Thyroid gland (tissue), 4 donors: ENCODE data around the gene KIAA2012. TPM values are rescaled to one million over a fixed set of nuclear protein-coding genes. Genes with fewer than 3 reads are reported as not detected.

Experiments used
- DNase-seq, 2 donors: peaks; one replicate each; pipeline ENCODE4 v3.0.0-alpha.2; 2019
- H3K27ac ChIP-seq, 3 donors: fragments of 200-600 bp; sonication (generic); 1 replicate in 2 of 3; 2 replicates in 1 of 3; pipeline ENCODE4 v1.5.1; 2016 to 2019; ENCODE audit warnings: mild to moderate bottlenecking in 1 of 3, moderate library complexity in 1 of 3
- H3K27me3 ChIP-seq: fragments of 200-600 bp; sonication (generic); one replicate; pipeline ENCODE4 v1.5.1; 2019
- H3K36me3 ChIP-seq, 2 donors: fragments of 200-600 bp; sonication (generic); one replicate each; pipeline ENCODE4 v1.5.1; 2016 to 2019
- H3K4me1 ChIP-seq, 2 donors: fragments of 200-600 bp; sonication (generic); one replicate each; pipeline ENCODE4 v1.5.1; 2017 to 2019
- H3K4me3 ChIP-seq, 3 donors: fragments of 200-600 bp; sonication (generic); replicated peaks in 1 of 3; 1 replicate in 2 of 3; 2 replicates in 1 of 3; pipeline ENCODE4 v1.5.1; 2016; ENCODE audit warnings: mild to moderate bottlenecking in 1 of 3
- H3K9me3 ChIP-seq: fragments of 200-600 bp; sonication (generic); one replicate; pipeline ENCODE4 v1.5.1; 2017
- POLR2A ChIP-seq, 2 donors: fragments of 450-650 bp; IDR thresholded peaks; one replicate each; pipeline ENCODE4 v1.6.1; 2017; ENCODE audit warnings: antibody characterized with exemption in 2 of 2, mild to moderate bottlenecking in 2 of 2, moderate library complexity in 1 of 2
- WGBS, 2 donors: methylation state at CpG; one replicate each; pipeline ENCODE4 v1.1.5; 2017; 5-methylcytosine and 5-hydroxymethylcytosine counted together
- intact Hi-C: fragments of 100-400 bp; cut with DNase I; formaldehyde crosslinking; loops from one replicate; pipeline ENCODE4 v1.15.1; 2023
- total RNA-seq, 4 donors: library from RNA; depleted of rRNA; stranded (reverse); fragments of >200 nt; gene quantifications; one replicate each; pipeline ENCODE4 v1.2.3, GENCODE V29; 2016
- TF ChIP-seq, protein P1 (sequence below), 6 experiments: fragments of 200-600 bp in 3 of 6; fragments of 450-650 bp in 3 of 6; sonication (generic) in 3 of 6; IDR thresholded peaks; one replicate each; pipeline ENCODE4 v1.5.1; 2016 to 2019; ENCODE audit warnings: antibody characterized with exemption in 6 of 6, mild to moderate bottlenecking in 2 of 6, inconsistent platforms in 1 of 6, moderate library complexity in 1 of 6

KIAA2012 gene
- total RNA-seq: not detected

DNA sequence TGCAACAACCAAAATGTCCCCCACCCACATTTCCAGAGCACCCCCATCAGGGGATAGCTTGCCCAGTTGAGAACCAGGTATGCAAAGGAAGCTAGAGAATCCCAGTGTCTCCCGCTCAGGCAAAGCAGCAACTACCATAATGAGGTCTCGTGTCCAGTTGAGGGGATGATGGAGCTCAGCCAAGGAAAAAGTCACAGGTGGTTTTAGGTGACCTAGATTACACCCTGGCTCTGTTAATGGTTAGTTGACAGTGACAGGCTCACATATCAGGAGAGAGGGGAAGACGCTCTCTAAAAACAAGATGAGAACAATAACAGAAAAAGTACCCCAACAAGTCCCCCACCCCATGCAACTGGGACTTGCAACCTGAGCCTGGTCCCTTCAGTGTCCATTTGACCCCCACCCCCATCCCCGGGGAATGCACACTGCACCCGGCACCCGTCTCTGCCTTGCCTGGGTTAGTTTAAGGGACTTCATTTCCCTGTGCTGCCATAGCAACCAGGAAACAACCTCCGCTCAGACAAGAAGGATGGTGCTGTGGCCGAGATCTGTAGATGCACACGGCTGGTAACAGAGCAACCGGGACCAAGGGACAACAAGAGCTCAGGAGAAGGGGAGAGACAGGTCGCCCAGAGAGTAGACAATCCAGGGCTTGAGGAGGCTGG, at the start of gene KIAA2012:
TSS of gene KIAA2012 (plus strand) at position 519 of the 665 bp plus-strand sequence. CDS start 373 bp downstream, outside the sequence.
- H3K27ac ChIP-seq: no peak within 1 kb of the TSS
- DNase-seq: no peak
- WGBS, 2 donors: 44 to 59% methylated on average over 11 of the region's 11 CpGs
- no peaks in the 10 kb centered on the region for H3K27me3 ChIP-seq
- peaks cover 0 to 10% of the 10 kb centered on the region in 2 donors for H3K4me1 ChIP-seq
- no peaks in the 10 kb centered on the region for H3K36me3 ChIP-seq
- no peaks in the 10 kb centered on the region for H3K9me3 ChIP-seq
- TF ChIP-seq, protein P1, sequence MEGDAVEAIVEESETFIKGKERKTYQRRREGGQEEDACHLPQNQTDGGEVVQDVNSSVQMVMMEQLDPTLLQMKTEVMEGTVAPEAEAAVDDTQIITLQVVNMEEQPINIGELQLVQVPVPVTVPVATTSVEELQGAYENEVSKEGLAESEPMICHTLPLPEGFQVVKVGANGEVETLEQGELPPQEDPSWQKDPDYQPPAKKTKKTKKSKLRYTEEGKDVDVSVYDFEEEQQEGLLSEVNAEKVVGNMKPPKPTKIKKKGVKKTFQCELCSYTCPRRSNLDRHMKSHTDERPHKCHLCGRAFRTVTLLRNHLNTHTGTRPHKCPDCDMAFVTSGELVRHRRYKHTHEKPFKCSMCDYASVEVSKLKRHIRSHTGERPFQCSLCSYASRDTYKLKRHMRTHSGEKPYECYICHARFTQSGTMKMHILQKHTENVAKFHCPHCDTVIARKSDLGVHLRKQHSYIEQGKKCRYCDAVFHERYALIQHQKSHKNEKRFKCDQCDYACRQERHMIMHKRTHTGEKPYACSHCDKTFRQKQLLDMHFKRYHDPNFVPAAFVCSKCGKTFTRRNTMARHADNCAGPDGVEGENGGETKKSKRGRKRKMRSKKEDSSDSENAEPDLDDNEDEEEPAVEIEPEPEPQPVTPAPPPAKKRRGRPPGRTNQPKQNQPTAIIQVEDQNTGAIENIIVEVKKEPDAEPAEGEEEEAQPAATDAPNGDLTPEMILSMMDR (IDR thresholded peaks at IDR 0.05): no peak
- no peak for TF ChIP-seq POLR2A (IDR thresholded peaks at IDR 0.05)
- intact Hi-C loops: no loop called here
- no peak within 1 kb of the TSS for H3K4me3 ChIP-seq

DNA sequence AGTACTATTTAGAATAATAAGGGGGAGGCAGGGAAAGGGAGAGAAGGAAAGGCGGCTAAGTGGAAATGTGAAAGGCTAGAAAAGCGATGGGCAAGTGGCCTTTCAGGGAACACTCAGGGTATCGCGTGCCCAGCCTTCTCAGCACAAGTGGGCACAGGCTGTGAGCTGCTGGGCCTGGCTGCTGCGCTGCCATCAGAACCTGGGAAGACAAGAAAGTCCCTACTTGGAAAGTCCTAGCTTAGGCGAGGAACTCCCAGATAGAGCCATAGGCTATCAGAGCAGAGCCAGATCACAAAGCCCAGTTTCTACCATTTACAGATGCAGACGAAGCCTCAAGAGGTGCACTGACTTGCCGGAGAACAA, 49.2 kb upstream of the KIAA2012 start:
- Histone ChIP-seq H3K36me3 (no peaks in the 10 kb centered on the region), H3K27me3 (no peaks in the 10 kb centered on the region), H3K4me3 (no peak overlapping the region), H3K4me1 (peaks cover 0 to 4% of the 10 kb centered on the region in 2 donors), H3K27ac (no peak overlapping the region), H3K9me3 (no peaks in the 10 kb centered on the region)
- WGBS, 2 donors: 65 to 81% methylated on average over 8 of the region's 8 CpGs
- TF ChIP-seq, protein P1 (IDR thresholded peaks at IDR 0.05): no peak
- no peak for TF ChIP-seq POLR2A (IDR thresholded peaks at IDR 0.05)
- peak; percentile 34 to 55 for DNase-seq
- intact Hi-C loops: no loop called here

DNA sequence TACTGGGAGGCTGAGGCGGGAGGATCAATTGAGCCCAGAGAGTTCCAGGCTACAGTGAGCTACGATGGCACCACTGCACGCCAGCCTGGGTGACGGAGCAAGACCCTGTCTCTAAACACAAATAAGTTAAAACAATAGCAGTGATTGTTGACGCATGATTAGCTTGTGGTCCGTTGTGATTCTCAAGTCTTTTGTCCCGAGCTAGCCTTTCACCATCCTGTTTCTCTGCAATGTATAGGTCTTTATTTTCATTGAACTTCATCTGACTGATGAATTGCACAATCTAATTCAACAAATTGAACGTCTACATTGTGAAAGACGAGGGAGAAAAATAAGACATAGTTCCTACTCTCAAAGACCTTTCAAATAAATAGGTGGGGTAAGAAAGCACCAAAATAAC, 48.2 kb upstream of the KIAA2012 start:
- Histone ChIP-seq H3K9me3 (no peaks in the 10 kb centered on the region), H3K4me3 (no peak overlapping the region), H3K27me3 (no peaks in the 10 kb centered on the region), H3K27ac (no peak overlapping the region), H3K36me3 (no peaks in the 10 kb centered on the region), H3K4me1 (peaks cover 0 to 4% of the 10 kb centered on the region in 2 donors)
- intact Hi-C loops: no loop called here
- 90 to 94% methylated on average over 9 of the region's 9 CpGs for WGBS, 2 donors
- no peak for DNase-seq
- TF ChIP-seq POLR2A (IDR thresholded peaks at IDR 0.05): no peak
- TF ChIP-seq, protein P1 (IDR thresholded peaks at IDR 0.05): no peak

DNA sequence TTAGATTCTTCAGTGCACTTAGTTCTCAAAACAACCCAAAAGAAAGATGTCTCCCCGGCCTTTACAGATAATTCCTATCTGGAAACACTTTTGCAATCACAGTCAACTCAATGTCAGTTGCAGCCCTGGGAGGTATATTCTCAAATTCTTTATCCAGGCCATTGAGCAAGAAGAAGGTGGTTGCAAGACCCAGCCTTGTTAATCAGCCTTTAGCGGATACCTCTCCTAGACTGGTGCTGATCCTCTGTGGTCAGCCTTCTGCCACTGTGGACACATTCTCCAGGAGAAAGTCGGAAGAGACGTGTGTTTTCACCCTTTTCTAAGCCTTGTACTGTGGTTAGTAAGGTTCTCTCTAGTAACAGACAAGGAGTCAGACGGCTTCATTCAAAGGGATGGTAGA, 47.2 kb upstream of the KIAA2012 start:
- no peak overlapping the region for H3K27ac ChIP-seq
- no peaks in the 10 kb centered on the region for H3K36me3 ChIP-seq
- WGBS, 2 donors: 75 to 81% methylated on average over 5 of the region's 5 CpGs
- no peak for TF ChIP-seq POLR2A (IDR thresholded peaks at IDR 0.05)
- TF ChIP-seq, protein P1 (IDR thresholded peaks at IDR 0.05): no peak
- intact Hi-C loops: no loop called here
- H3K9me3 ChIP-seq: no peaks in the 10 kb centered on the region
- H3K4me1 ChIP-seq: peaks cover 0 to 4% of the 10 kb centered on the region in 2 donors
- H3K27me3 ChIP-seq: no peaks in the 10 kb centered on the region
- no peak overlapping the region for H3K4me3 ChIP-seq
- DNase-seq: no peak

DNA sequence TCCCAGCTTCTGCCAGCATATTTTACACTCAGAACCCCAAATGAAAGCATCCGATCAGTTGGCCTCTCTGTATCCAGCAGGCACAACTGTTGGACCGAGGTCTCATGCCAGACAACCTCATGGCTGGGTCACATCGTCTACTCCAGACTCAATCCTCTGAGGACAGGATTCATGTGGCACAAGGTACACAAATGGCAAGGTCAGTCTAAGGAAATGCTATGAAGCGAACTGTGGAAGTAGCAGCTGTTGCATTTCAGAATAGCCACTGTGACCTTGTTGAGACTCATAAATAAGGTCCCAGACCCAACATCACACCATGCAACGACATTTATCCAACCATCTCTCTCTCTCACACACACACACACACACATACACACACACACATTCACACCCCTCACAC, 46.5 kb upstream of the KIAA2012 start:
- H3K27ac ChIP-seq: no peak overlapping the region
- H3K4me3 ChIP-seq: no peak overlapping the region
- H3K27me3 ChIP-seq: no peaks in the 10 kb centered on the region
- H3K36me3 ChIP-seq: no peaks in the 10 kb centered on the region
- TF ChIP-seq, protein P1 (IDR thresholded peaks at IDR 0.05): no peak
- no peak for TF ChIP-seq POLR2A (IDR thresholded peaks at IDR 0.05)
- H3K4me1 ChIP-seq: peaks cover 0 to 4% of the 10 kb centered on the region in 2 donors
- no peak for DNase-seq
- no peaks in the 10 kb centered on the region for H3K9me3 ChIP-seq
- WGBS, 2 donors: 92 to 98% methylated on average over 5 of the region's 5 CpGs
- intact Hi-C loops: no loop called here
